HG03135 (cell line): ENCODE results near the gene BMP3.

ENCODE experiments used
- ATAC-seq: cut with Tn5 transposase; IDR thresholded peaks from one replicate; pipeline ENCODE4 v1.9.1; 2021; ENCODE audit warnings: mild to moderate bottlenecking, moderate library complexity; ENCODE audit not compliant: unreplicated experiment

Gene BMP3

DNA sequence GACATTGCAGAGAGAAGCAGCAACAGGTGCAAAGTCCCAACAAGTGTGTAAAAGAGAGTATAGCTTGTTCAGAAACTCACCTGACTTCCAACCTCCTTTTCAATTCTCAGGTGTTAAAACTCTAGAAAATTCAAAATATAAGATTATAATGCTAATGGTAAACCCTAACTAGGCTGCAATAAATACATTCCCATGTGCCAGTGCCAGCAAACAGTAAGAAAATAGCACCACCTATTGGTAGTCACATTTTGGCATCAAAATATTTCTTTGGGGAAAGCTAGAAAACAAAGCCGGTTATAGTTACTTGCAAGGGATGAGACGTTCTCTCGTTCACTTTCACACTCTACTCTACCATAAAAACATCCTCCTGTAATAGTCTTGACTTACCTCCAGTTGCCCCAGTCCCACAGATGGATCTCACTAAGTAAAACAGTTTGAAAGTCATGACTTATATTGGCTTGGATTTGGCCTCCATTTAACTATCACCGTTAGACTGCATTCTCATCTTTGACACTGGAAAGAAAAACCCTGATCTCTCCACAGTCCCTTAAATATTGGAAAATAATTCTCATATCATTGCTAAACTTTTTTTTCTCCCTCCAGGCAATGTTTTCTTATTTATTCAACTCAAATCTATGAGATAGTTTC is 9.6 kb downstream of the BMP3 start:
- ATAC-seq: no peak

DNA sequence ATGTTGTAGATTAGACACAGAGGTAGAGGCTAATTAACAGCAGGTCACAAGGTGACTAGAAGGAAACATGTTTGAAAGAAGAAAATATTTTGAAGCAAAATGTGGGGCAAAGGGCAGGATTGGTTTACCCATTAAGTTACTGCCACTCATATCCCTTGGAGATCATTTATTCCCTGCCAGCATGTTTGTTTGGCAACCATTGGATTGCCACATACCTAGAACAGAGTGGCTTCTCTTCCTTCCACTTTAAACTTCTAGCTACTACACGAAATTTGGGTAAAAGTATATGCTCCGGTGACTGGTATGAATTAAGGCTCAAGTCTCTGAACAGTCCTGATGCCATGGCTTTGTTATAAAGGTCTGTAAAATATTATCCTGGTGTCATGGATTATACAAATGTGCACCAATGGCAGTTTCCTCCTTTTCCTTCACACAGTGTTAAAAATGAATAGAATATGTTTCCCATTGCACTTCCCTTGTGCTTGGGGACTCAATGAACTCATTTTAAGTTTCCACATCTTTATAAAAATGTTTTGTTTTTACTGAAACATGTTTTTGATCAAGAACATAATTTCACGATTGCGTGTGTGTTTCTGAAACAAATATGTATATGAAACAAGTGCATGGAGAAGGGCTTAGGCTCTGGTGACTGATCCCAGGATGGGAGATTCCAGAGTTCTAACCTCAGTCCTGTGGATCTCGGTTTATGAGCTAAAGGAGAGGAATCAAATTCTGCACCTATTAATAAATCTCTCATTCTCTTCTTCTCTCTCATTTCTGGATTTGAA is 12.3 kb downstream of the BMP3 start:
- no peak for ATAC-seq

DNA sequence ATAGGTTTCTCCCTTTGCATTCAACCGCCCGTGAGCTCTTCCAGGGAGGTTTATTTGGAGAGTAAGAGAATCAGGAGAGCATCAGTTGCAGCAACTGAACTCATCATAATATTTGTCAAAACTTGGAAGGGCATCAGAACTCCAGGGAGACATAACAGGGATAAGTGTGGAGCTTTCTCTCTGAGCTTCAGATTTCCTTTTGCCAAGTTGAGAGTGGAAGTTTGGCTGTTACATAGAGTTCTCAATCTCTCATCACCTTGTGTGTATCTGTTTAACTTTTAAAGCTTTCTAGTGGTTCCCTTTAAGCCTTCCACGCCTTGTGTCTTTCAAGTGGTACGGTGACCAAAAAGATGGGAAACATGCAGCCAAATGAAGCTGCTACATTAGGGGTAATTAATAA is 18.8 kb downstream of the BMP3 start:
- ATAC-seq: no peak

DNA sequence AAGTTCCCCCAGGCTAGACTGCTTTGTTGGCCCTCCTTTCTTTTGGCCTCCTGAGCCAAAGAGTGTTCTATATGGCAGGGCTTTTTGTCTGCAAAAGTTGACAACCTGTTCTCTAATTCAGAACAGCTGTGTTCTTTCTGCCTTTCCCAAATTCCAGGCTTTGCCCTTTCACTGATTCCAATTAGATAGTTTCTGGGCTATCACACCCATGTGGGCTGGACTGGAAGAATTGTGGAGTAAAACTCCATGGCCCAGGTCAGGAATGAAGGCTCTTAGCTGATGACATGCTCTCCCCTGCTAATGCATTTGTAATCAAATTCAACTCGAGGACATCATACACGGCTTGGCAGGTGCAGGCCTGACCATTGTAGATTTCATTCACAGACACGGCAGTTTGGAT is 19.4 kb downstream of the BMP3 start:
- no peak for ATAC-seq

DNA sequence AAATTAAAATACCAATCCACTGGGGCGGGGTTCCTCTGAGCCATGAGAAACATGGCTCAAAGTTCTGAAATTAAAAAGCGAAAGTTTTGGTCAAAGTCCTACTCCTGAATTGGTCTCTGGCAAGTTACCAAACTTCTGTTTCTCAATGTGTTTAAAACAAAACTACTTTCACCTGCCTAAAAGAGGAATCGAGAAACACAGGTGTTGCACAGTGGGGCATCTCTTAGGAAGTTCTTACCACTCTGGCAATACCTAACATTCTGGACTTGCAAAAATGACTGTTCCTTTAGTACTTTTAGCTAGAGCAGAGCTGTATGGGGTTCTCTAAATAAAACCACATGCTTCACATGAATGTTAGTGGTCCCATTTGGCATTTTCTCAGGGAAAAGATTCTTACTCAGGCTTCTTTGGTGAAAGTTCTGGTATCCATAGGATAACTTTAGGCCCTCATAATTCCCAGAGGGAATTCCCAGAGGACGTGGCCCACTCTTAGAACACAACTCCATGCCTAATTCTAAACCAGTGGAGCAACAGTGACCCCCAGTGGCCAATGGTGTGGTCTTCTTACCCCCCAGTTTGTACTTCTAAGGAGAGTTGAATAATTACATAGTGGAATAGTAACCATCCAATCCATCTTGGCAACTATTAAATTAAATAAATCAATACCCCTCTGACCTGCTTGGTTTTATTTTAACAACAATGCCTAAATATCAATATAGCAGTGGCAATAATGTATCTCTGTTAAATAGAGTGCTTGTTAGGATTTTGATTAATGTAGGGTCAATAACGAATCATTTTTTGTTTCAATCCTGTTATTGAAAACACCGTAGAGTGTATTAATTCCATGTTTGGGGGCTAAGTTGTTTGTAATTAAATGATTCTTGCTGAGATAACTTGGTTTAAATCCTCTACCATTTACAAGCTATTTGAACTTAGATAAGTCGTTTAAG is 21.9 kb downstream of the BMP3 start:
- ATAC-seq: peak; percentile 99

DNA sequence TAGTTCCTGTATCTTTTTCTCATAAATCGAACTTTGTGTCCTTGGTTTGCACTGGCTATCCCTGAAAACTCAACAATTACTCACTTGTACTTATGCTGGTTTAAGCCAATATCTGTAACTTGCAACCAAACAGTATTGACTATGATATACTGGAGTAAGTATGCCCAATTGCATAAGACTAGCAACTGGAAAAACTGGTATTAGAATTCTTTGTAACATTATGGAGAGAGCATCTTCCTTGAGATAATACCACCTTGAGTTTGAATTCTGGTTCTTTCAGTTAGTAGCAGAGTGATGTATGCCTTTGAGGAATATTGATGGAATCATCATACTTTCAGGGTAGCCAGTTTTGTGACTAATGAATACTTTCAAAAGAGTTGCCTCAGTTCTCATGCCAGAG is 28.1 kb downstream of the BMP3 start:
- ATAC-seq: no peak

DNA sequence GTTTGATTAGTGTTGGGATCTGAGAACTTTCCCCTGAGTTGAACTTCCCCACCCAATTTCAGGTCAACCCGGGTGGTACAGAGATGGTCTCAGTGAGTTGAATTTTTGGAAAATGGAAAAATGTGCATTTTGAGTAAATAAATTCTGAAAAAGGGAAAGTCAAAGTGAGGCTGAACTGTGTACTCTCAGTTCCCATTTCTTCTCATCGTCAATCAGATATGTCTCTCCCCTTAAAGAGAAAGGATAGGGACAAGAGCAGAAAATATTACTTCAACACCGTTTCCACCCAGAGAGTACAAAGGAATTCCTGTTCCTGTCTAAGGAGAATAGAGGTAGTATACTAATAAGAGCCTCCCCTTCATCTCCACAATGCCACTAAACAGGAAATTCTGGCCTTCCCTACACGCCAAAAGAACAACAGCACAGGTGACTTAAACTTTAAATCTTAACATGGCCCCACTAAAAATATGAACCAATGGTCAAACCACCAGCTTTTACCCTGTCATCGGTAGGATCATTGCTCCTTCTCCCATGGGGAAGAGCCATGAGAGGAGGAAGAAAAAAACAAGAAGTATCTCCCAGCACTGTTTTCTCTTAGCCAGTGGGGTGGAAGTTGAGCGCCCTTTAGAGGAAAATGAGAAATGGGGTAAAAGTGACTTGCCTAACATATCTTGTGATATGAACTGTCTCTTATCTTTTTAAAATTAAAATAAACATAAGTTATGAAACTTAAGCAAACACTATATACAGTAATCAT is 30.3 kb downstream of the BMP3 start:
- ATAC-seq: no peak

DNA sequence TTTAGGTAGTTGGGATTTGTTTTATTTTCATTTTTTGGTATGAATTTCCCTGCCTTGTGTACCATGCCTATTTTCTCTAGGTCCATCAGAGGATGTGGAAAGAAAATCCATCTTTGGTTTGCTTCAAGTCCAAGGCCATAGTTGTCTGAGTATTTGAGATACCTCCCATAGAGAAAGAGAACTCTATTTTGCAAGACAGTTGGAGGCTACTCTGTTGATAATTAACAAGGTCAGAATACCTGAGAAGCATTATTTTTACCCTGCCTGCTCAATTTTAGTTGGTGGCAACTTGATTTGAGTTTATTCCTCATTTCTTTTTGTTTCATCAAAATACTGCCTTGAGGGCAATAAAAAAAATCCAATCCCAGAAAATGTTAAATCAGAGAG is 30.8 kb downstream of the BMP3 start:
- no peak for ATAC-seq

DNA sequence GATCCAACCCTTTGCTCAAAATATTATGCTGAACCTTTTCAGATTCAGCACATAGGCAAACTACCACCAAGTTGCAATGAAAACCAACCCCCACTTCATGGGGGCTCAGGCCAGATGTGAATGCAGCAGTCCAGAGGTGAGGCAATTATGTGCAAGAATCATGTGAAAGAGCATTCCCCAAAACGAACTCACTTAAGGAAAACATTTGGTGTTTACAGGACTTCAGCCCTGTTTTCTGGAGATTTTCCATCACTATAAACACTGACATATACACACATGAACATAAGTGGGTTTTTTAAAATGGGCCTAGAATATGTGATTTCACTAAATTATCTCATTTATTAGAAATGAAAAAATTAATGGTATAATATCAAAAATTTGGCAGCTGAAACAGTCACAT is 31.5 kb downstream of the BMP3 start:
- no peak for ATAC-seq

DNA sequence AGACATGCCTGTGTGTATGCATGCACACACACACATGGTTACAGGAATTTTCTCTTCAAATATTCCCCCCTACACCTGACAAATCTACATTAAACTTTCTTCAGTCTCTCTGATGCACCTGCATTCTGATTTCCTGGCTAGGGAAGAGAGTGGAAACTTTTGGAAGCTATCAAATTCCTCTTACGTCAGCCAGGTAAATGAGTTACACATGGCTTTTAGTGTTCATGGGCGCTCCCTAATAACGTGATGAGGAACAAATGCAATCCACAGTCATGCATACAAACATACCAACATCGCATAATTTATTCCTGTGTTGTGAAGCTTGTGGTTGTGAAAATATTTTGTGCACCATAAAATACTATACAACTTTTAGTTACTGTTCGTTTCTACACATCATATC is 34.9 kb downstream of the BMP3 start:
- no peak for ATAC-seq

DNA sequence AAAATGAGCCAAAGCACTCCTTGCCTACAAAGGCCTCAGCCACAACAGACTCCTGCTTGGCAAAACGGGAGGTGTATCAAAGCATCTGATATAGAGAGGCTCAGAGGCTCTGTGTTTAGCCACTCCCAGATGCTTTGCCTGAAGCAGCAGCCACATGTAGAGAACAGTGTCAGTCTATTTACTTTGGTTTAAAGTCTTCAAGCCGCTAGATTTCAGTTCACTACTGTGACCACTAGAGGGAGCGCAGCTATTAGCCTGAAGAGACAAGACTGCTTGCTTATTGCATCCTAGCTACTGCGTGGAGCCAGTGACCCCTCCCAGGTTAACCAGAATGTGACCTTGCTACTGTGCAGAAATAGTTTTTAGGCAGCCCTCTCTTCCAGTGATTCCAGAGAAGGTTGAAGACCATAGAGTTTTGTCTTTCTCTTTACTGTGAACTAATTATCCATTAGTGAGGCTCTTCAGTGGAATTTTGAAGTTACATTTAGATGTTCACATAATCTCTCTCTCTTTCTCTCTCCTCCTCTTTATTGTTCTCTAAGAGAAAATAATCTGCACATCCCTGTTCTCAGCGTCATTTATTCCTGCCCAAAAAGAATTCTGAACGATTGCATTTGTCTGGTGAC is 39.3 kb downstream of the BMP3 start:
- ATAC-seq: peak; percentile 97

DNA sequence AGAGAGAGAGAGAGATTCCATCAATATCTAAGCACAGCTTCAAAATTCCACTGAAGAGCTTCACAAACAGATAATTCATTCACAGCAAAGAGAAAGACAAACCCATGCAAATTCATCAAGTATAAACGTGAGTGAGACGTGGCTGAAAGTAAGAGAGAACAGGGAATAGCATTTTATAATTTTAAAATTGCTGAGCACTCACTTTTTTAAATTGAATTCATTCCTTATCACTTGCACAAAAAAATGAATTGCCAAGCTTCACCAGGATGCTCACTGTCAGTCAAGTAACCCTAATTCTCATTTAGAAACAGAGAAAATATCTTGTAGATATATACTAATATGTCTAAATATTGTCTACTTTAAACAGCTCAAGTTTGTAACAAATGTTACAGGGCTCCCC is 40.5 kb downstream of the BMP3 start:
- ATAC-seq: no peak

DNA sequence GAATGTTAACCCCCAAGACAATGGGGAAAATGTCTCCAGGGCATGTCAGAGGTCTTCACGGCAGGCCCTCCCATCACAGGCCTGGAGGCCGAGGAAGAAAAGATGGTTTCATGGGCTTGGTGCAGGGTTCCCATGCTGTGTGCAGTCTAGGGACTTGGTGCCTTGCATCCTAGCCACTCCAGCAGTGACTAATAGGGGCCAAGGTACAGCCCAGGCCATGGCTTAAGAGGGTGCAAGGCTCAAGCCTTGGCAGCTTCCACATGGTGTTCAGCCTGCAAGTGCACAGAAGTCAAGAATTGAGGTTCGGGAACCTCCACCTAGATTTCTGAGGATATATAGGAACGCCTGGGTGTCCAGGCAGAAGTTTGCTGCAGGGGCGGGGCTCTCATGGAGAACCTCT is 50.6 kb downstream of the BMP3 start:
- no peak for ATAC-seq

DNA sequence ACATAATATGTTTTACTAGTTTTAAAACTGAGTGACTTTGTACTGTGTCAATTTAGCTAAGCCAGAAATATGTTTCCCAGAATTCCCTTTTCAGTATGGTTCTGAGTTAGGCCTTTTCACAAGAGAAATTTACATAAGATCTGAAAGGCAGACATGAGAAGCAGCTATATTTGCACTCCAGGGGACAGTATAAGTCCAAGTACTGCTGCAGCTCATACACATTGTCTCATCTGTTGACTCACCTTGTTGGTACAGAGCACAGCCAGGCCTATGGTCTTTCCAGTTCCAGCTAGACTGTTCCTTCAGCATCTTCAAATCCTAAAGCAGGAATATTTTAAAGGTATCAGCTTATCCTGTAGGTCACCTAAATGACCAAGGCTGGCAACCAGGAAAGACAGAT is 53.5 kb downstream of the BMP3 start:
- no peak for ATAC-seq

DNA sequence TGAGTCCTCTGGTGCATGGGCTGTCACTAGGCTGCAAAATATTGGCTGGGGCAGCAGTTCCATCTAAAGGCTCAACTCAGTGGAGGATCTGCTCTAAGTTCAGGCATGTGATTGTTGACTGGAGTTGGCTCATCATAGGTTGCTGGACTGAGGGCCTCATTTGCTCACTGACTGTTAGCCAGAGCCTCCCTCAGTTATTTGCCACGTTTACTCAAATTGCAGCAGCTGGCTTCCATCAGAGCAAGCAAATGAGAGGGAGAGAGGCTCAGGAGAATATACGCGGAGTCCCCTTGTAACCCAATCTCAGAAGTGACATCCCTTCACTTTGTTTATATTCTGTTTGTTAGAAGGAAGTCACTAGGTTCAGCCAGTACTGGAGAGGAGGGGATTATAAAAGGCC is 54.1 kb downstream of the BMP3 start:
- ATAC-seq: no peak

DNA sequence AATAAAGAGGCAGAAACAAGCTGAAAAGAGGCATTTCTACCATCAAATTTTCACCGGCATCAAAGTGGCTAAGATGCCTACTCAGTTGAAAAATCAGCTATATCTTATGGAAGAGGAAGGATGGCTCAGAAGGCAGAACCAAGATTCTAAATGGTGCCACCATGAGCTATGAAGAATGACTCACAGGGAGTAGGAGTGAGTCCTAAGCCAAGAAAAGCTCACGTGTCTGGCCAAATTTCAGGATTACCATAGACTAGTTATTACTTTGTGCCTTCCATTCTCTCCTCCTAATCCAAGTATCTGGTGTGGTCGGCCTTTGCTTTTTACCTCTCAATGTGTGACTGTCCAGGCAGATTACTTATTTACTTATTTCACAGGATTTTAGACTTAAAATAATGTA is 54.8 kb downstream of the BMP3 start:
- ATAC-seq: no peak

DNA sequence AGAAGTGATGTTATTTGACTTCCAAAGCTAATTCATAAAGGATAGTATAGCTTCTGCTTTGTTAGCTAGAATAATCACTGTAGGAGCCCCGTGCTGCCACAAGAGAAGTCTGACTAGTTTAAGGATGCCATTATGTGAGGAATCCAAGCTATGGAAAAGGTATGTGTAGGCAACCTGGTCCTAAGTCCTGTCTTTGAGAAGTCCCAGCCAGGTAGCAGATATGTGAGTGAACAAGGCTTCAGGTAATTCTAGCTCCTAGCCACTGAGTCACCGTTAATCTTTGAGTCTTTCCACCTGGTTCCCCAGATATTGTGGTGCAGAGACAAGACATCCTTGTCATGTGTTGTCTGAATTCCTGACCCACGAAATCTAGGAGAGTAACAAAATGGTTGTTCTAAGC is 55.5 kb downstream of the BMP3 start:
- ATAC-seq: no peak

DNA sequence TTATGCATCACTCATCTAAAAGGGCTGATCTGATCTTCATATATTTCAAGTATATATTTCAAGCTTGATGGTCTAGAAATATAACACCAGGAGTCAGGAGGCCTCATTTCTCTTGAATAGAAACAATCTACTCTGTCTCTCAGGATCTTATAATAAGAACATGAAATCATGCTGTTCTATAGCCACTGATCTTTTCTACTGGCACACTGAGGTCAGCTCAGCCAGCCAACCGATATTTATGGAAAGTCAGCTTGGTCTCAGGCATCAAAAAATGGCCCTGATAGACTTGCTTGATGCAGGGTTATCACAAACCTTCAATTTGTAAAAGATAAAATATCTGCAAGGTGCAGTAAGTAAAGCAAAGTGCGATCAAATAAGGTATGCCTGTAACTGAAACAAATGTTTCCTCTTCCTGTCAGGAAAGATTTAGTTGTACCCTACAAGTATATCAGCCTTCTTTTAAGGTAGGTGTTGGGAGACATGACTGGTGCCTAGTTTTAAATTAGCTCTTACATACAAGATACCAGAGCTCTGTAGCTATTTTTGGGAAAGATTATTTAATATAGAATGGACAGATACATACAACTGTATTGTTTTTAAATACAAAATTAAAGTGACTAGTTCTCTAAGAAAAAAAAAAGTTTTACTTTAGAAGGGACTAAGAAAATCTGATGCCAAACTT is 63.4 kb downstream of the BMP3 start:
- no peak for ATAC-seq

DNA sequence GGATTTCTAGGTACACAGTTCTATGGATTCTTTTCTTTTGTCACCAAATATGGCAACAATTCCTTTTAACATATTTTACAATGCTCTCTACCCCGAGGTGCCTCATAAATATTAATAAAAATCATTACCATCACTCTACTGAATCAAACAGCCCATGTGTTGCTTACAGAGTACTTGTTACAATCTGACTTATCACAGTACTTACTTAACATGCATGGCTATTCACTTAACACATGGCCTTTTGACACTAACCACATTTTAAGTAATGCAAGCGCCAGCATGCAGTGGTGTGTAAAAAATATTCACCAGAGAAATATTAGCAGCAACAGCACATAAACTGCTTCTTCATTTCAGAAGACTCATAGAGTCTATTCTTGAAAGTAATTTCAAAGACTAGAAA is 64.9 kb downstream of the BMP3 start:
- ATAC-seq: no peak

DNA sequence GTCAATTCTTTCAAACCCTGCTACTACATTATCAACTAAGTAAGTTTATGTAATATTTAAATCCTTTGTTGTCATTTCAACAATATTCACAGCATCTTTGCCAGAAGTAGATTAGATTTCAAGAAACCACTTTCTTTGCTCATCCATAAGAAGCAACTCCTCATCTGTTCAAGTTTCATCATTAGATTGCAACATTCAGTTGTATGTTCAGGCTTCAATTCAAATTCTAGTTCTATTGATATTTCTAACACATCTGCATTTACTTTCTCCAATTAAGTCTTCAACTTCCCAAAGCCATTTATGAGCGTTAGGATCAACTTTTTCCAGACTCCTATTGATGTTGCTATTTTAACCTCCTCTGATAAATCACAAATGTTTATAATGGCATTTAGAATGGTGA is 66.1 kb downstream of the BMP3 start:
- ATAC-seq: no peak
